ENCODE data around the gene C11orf42.

Gene C11orf42, protein sequence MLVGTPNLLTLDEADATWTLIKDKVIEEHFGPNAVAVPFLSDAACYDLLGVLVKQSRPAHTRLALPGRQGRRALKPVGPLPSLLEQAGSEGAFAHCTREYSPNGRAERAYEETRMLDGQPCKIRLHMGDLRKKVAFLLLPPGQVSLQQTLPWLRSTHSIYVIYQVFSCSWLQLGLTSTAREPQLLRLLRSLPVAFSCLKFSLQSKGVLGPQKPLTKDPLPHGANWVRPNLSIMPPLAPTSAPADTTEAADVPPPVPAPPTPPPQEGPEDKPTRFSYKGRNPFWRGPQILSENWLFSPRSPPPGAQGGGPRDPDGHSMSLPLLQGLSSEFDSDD

DNA sequence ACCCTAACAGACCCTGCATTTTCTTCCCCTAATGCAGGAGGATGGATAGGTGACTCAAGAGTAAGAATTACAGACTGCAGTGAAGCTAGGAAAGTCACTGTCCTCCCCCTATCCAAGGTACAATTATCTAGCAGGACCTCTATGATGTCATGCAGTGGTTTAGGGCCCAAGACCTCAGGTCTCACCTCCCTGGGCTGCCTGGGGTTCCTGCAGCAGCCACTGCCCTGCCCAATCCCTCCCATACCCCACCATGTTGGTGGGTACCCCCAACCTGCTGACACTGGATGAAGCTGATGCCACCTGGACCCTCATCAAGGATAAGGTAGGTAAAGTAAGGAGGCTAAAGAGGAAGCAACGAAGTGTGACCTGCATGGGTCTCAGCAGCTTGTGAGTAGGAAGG lies at the start of gene C11orf42:
TSS of gene C11orf42 (plus strand) at position 192 of the 400 bp plus-strand sequence. CDS start at position 251, 59 bp downstream.
- no peak within 1 kb of the TSS for H3K4me3 ChIP-seq (ENCODE audit: low read length)
- no peak for TF ChIP-seq ZNF274 (IDR thresholded peaks at IDR 0.05; ENCODE audit: low read depth, low read length)

DNA sequence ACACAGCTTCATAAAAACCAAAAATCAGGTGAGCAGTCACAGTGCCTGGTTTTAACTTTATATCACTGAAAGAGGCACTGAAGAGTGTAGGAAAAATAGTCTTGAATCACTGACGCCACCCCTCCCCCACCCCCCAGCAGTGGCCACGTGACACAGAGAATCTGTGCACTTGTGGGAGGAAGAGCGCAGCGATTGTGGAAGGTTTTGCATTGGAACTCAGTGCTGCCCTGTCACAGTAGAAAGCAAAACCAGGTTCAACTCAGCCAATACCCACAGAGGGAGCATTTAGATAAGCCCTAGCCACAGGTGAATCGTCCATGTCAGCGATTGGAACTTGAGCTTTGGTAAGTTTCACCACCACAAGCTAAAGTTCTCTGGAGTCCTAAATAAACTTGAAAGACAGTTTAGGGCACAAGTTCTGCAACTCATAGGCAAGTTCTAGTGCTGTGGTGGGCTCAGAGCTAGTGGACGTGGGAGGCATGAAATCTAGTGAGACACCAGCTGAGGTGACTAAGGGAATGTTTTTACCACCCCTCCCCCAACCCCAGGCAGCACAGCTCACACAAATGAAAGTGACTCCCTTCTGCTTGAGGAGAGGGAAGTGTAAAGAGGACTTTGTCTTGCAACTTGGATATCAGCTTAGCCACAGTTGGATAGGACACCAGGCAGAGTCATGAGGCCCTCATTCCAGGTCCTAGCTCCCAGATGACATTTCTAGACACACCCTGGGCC lies 48.6 kb upstream of the C11orf42 start:
- TF ChIP-seq ZNF274 (IDR thresholded peaks at IDR 0.05; ENCODE audit: low read depth, low read length): no peak
- H3K4me3 ChIP-seq (ENCODE audit: low read length): no peak overlapping the region

DNA sequence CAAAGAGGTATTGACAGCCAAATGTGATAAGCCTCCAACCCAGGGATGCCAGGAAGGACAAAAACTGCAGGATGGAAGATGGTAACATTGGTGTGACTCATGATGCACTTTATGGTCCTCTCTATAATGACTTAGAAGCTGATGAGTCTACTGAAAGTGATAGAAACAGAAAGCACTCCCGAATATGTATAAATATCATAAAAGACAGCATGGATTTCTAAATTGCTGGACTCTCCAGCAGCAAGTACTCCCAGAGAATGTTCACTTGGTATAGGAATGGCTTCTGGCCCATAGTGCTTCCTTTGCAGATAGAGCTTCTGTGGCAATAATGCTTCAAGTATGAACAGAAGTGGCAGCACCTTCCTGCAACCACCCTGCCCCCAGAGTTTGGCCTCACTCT lies 35.1 kb upstream of the C11orf42 start, which contains the start of gene OR52B2:
TSS of gene OR52B2 (minus strand) at position 101 of the 400 bp plus-strand sequence. CDS start at position 101, 0 bp downstream.
- no peak for TF ChIP-seq ZNF274 (IDR thresholded peaks at IDR 0.05; ENCODE audit: low read depth, low read length)
- no peak within 1 kb of the TSS for H3K4me3 ChIP-seq (ENCODE audit: low read length)

DNA sequence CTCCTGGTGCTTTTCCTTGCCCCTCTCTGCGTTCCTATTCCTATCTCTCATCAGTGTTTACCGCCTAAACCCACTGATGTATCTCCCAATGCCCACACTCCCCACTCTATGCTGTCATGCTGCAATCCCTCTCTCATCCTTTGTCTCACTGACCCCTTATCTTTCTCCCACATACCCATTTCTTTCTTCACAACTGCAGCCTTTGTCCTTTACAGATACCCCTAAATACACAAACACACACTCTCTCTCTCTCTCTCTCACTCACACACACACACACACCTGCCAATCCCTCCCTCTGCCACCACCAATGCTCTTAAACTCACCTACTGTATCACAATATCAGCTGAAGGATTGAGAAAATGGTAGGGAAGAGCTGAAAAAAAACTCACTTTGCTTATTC lies 29.9 kb upstream of the C11orf42 start:
- no peak for TF ChIP-seq ZNF274 (IDR thresholded peaks at IDR 0.05; ENCODE audit: low read depth, low read length)
- no peak overlapping the region for H3K4me3 ChIP-seq (ENCODE audit: low read length)

DNA sequence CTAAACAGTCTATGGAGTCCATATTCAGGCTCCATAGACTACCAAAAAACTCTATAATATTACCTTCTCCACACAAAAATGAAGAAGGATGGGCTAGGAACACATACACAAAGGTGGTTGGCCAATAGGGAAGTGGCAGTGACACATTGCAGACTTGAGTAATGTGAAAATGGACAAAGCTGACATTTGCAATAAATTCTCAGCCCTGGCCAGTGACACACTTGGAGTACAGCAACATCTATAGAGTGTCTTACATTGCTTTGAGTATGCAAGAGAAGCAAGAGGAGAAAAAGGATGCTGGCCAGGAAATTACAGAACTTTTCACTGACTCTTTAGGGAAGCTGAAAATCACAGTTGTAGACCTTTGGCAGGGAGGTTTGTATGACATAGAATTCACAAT lies 13.6 kb upstream of the C11orf42 start:
- H3K4me3 ChIP-seq (ENCODE audit: low read length): no peak overlapping the region
- TF ChIP-seq ZNF274 (IDR thresholded peaks at IDR 0.05; ENCODE audit: low read depth, low read length): no peak

DNA sequence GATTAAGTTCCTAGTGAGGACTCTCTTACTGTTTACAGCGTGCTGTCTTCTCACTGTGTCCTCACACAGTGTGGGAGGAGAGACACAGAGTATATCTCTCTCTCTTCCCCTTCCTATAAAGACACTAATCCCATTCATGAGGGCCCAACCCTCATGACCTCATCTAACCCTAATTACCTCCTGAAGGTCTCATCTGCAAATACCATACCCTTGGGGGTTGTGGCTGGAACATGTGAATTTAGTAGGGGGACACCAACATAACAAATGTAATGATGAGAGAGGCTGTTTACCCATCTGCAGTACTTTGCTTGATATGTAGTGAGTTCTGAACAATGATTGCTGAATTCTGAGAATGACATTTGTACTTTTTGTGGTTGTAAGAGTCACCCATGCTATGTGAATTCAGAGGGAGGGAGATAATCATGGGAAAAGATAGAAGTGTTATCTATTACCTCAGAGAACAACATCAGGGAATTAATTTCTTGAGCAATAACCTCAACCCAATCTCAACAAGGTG lies 11.2 kb upstream of the C11orf42 start:
- H3K4me3 ChIP-seq (ENCODE audit: low read length): no peak overlapping the region
- no peak for TF ChIP-seq ZNF274 (IDR thresholded peaks at IDR 0.05; ENCODE audit: low read depth, low read length)

DNA sequence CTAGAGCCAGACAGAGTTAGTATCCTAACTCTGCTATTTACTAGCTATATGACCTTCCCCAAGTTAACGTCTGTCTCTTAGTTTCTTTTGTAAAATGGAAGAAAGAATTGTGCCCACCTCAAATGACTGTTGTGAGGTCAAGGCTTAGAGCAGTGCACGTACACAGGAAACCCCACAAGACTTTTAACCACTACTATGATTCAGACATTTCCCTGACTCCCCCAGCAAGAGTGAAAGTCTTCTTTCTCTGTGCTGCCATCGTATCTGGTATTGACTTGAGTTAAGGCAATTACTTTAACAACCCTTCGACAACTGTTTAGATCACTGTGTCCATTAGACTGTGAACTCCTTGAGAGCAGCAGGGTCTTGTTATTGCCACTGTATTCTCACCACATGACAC lies 9.0 kb upstream of the C11orf42 start:
- H3K4me3 ChIP-seq (ENCODE audit: low read length): no peak overlapping the region
- no peak for TF ChIP-seq ZNF274 (IDR thresholded peaks at IDR 0.05; ENCODE audit: low read depth, low read length)

DNA sequence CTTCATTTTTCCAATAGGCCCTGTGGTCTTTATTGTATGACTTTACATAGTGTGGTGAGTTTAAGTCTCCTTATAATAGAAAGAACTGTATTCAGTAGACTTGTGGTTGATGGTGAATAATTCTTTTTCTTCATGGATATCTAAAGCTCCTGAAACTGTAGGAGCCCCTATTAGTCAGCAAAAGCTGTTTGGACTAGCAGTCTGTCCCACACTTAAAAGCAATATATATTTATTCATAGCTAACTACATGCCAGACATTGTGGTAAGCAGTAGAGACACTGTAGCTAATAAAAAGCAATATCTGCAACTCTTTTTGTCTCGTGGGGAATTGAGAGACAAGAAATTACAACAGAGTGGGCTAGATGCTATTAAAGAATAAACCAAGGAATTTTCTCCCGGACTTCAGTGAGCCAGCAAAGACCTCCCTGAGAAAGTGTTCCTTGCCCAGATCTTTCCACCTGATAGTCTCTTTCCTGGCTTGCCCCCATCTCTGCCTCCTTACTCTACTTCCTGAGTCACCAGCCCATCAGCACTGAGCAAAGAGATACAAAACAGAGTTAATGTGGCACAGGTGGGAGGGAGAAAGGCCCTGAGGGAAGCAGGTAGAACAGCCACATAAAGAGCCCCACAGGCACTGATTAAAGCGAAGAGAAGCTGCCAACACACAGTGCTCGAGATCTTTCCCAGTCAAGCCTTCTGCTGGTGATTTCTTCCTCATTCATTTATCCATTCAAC lies 7.7 kb upstream of the C11orf42 start:
- TF ChIP-seq ZNF274 (IDR thresholded peaks at IDR 0.05; ENCODE audit: low read depth, low read length): no peak
- no peak overlapping the region for H3K4me3 ChIP-seq (ENCODE audit: low read length)

DNA sequence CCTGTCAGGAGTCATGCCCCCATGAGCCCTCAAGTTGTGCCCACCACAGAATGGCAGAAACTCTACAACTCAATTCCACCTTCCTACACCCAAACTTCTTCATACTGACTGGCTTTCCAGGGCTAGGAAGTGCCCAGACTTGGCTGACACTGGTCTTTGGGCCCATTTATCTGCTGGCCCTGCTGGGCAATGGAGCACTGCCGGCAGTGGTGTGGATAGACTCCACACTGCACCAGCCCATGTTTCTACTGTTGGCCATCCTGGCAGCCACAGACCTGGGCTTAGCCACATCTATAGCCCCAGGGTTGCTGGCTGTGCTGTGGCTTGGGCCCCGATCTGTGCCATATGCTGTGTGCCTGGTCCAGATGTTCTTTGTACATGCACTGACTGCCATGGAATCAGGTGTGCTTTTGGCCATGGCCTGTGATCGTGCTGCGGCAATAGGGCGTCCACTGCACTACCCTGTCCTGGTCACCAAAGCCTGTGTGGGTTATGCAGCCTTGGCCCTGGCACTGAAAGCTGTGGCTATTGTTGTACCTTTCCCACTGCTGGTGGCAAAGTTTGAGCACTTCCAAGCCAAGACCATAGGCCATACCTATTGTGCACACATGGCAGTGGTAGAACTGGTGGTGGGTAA lies 6.1 kb upstream of the C11orf42 start, which contains the start of gene OR52W1:
TSS of gene OR52W1 (plus strand) at position 51 of the 637 bp plus-strand sequence. CDS start at position 51, 0 bp downstream.
- TF ChIP-seq ZNF274 (IDR thresholded peaks at IDR 0.05; ENCODE audit: low read depth, low read length): no peak
- no peak within 1 kb of the TSS for H3K4me3 ChIP-seq (ENCODE audit: low read length)

DNA sequence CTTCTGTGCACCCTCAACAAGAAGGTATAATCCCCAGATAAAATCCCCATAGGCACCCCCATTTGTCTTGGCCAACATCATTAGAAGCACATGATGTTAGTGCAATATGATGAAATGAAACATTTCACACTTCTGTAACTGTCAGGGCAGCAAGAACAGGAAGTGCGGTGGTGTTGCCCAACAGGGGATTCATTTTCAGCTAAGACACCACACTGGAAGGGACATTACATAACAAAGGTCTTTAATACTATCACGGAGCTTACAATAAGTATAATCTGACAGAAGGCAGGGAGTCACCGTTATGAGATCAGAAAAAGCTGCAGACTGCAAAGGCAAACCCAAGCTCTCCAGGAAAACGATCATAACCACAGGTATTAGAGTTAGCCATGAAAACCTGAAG lies 4.4 kb upstream of the C11orf42 start:
- H3K4me3 ChIP-seq (ENCODE audit: low read length): no peak overlapping the region
- TF ChIP-seq ZNF274 (IDR thresholded peaks at IDR 0.05; ENCODE audit: low read depth, low read length): no peak

DNA sequence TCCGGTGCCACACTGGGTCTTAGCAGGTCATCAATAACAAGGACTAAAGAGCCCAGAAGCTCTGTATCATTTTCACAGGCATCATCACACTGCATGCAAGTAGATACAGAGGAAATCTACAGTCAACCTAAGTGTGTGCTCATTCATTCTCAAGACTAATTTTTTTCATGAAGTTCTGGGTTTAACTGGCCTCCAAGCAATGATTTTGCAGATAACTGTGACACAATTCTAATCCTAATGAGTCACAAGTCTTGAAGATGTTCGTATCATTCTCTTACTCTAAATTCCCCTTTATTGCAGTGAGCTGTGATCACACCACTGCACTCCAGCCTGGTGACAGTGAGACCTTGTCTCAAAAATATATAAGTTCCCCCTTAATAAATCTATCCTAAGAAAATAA lies 3.9 kb upstream of the C11orf42 start:
- H3K4me3 ChIP-seq (ENCODE audit: low read length): no peak overlapping the region
- no peak for TF ChIP-seq ZNF274 (IDR thresholded peaks at IDR 0.05; ENCODE audit: low read depth, low read length)

DNA sequence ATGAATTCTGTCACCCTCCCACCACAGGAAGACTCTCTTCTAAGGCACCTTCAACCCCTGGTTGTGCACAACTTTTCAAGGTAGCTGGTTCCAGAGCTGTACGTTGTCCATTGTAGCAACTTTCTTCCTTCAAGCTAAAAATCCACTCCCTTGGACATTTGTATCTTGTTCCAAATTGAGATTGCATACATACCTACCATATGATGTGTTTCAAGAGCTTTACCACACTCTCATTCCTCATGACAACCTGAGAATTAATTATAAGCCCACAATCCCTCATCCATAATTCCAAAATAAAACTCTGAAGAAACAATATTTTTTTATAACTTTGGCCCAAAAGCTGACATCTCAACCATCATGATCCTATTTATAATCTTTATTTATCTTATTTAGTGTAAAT lies 3.3 kb upstream of the C11orf42 start:
- no peak for TF ChIP-seq ZNF274 (IDR thresholded peaks at IDR 0.05; ENCODE audit: low read depth, low read length)
- no peak overlapping the region for H3K4me3 ChIP-seq (ENCODE audit: low read length)

DNA sequence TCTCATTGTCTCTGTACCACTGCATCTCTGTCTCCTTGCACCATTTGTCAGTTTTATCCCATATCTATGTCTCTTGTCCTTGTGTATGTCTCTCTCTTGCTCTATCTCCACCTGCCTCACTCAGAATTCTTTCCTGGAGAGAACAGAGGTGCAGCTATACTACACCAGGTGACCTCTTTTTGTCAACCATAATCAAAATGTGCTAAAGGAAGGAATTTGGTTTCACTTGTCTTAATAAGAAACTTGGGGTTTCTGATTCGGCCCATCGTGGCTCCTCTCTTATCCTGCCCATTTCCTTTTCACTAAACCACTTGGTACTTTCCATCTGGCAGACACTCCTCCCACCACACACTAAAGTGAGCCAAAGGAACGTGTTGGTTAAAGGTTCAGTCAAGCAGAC lies 2.0 kb upstream of the C11orf42 start:
- no peak overlapping the region for H3K4me3 ChIP-seq (ENCODE audit: low read length)
- TF ChIP-seq ZNF274 (IDR thresholded peaks at IDR 0.05; ENCODE audit: low read depth, low read length): no peak

DNA sequence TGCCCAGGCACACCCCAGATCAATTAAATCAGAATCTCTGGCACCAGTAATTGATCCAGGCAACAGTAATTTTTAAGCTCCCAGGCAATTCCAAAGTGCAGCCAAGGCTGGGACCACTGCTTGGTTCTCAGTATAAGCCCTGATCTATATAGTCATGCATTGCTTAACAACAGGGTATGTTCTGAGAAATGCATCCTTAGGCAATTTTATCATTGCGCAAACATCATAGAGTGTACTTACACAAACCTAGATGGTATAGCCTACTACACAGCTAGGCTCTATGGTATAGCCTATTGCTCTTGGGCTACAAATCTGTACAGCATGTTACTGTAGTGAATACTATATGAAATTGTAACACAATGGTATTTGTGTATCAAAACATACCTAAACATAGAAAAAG lies 651 bp upstream of the C11orf42 start:
- H3K4me3 ChIP-seq (ENCODE audit: low read length): no peak overlapping the region
- TF ChIP-seq ZNF274 (IDR thresholded peaks at IDR 0.05; ENCODE audit: low read depth, low read length): no peak
